Astrocyte (in vitro differentiated cells and primary cell): ENCODE results near the gene ASB15. TPM values are rescaled to one million over a fixed set of nuclear protein-coding genes. Genes with fewer than 3 reads are reported as not detected.

Source experiments
- DNase-seq: peaks from one replicate; pipeline ENCODE4 v3.0.0-alpha.2; 2010; ENCODE audit warnings: low read depth
- FAIRE-seq: peaks from 2 replicates; lab custom pipeline; 2011; peaks lifted over from hg19 to GRCh38; lab: Jason Lieb, UNC
- H2AFZ ChIP-seq: 2 replicates; pipeline ENCODE4 v1.6.0; 2012; ENCODE audit warnings: low read depth, low read length, inconsistent platforms
- H3K27ac ChIP-seq: 2 replicates; pipeline ENCODE4 v1.5.1; 2011; ENCODE audit warnings: low read depth, low read length, inconsistent platforms
- H3K27me3 ChIP-seq: 2 replicates; pipeline ENCODE4 v1.6.0; 2011; ENCODE audit warnings: low read length, inconsistent platforms; ENCODE audit not compliant: insufficient read depth
- H3K36me3 ChIP-seq: 2 replicates; pipeline ENCODE4 v1.5.1; 2011; ENCODE audit warnings: low read length, inconsistent platforms; ENCODE audit not compliant: insufficient read depth
- H3K4me1 ChIP-seq: 2 replicates; pipeline ENCODE4 v1.5.1; 2011; ENCODE audit warnings: low read length, inconsistent platforms; ENCODE audit not compliant: insufficient read depth
- H3K4me2 ChIP-seq: 2 replicates; pipeline ENCODE4 v1.6.0; 2012; ENCODE audit warnings: low read length, inconsistent platforms
- H3K4me3 ChIP-seq: 2 replicates; pipeline ENCODE4 v1.5.1; 2011; ENCODE audit warnings: low read depth, mild to moderate bottlenecking, low read length, inconsistent platforms; ENCODE audit not compliant: insufficient read depth
- H3K79me2 ChIP-seq: 2 replicates; pipeline ENCODE4 v1.6.0; 2012; ENCODE audit warnings: mild to moderate bottlenecking, low read length, inconsistent platforms; ENCODE audit not compliant: insufficient read depth
- H3K9ac ChIP-seq: 2 replicates; pipeline ENCODE4 v1.6.0; 2012; ENCODE audit warnings: mild to moderate bottlenecking, low read length, inconsistent platforms
- H3K9me3 ChIP-seq: 2 replicates; pipeline ENCODE4 v1.5.1; 2012; ENCODE audit warnings: low read depth, mild to moderate bottlenecking, low read length, inconsistent platforms; ENCODE audit not compliant: insufficient read depth
- H4K20me1 ChIP-seq: 2 replicates; pipeline ENCODE4 v1.6.0; 2012; ENCODE audit warnings: low read length, inconsistent platforms; ENCODE audit not compliant: insufficient read depth
- H3K27ac Mint-ChIP-seq: one replicate; pipeline ENCODE4 v1.8.0; 2021; ENCODE audit warnings: mild to moderate bottlenecking, mixed read lengths; ENCODE audit not compliant: unreplicated experiment
- H3K27me3 Mint-ChIP-seq: one replicate; pipeline ENCODE4 v1.8.0; 2021; ENCODE audit warnings: low read depth, mixed read lengths; ENCODE audit not compliant: unreplicated experiment
- H3K36me3 Mint-ChIP-seq: one replicate; pipeline ENCODE4 v1.8.0; 2021; ENCODE audit warnings: low read depth, mixed read lengths; ENCODE audit not compliant: unreplicated experiment
- H3K4me1 Mint-ChIP-seq: one replicate; pipeline ENCODE4 v1.8.0; 2021; ENCODE audit warnings: low read depth, mixed read lengths; ENCODE audit not compliant: unreplicated experiment
- H3K4me3 Mint-ChIP-seq: one replicate; pipeline ENCODE4 v1.8.0; 2021; ENCODE audit warnings: mild to moderate bottlenecking, moderate library complexity, mixed read lengths; ENCODE audit not compliant: unreplicated experiment
- H3K9me3 Mint-ChIP-seq: one replicate; pipeline ENCODE4 v1.8.0; 2021; ENCODE audit warnings: mild to moderate bottlenecking, mixed read lengths; ENCODE audit not compliant: unreplicated experiment
- EZH2 ChIP-seq: IDR thresholded peaks from 2 replicates; pipeline ENCODE4 v1.6.1; 2012; ENCODE audit warnings: mild to moderate bottlenecking, low read length, inconsistent platforms; ENCODE audit not compliant: insufficient read depth
- total RNA-seq: library from RNA; stranded (reverse); gene quantifications from 2 replicates; pipeline ENCODE4 v1.2.1, GENCODE V29; 2021
- TF ChIP-seq, protein P1 (sequence below): IDR thresholded peaks from 2 replicates; pipeline ENCODE4 v1.5.1; 2011; ENCODE audit warnings: low read depth, mild to moderate bottlenecking, inconsistent platforms, low read length, moderate library complexity; ENCODE audit not compliant: insufficient read depth

ASB15 gene
- total RNA-seq, 1 donor from 2014 or later, result not detected

DNA sequence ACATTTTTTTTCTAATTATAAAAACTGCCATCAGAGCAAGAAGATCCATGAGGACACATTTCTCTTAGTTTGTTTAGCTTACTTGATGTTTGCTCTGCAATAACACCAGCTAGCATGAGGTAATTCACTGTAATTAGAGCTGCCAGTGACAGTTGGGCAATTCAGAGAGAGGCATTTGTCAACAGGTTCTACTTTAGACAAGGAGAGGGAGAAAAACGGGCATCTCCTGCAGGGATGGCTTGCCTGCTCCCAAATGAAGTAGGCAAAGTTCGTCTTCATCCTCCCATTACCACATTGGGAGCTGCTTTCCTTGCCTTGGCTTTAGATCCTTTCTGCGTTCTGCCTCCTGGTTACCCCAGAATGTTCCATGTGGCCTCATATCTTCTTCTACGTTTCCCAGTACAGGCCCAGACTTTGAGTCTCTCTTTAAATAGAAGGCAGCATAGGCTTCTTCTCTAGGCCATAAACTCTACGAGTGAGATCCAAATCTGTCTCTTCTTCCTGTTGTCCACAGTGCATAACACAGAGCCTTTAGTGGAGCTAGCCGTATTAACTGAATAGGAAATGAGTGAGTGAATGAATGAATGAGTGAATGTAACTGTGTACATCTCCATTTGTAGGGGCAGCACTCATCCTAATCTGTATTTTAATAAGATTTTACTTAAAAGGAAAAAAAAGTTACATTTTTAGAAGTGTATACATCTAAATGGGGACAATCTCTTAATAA lies 21.2 kb downstream of the ASB15 start:
- Histone ChIP-seq H3K79me2 (no peaks in the 10 kb centered on the region), H3K9me3 (no peaks in the 10 kb centered on the region), H3K9ac (no peak overlapping the region), H2AFZ (no peak overlapping the region), H3K36me3 (no peaks in the 10 kb centered on the region), H3K4me2 (no peak overlapping the region), H3K4me3 (no peak overlapping the region), H3K4me1 (no peaks in the 10 kb centered on the region), H3K27me3 (no peaks in the 10 kb centered on the region), H4K20me1 (no peaks in the 10 kb centered on the region), H3K27ac (no peak overlapping the region)
- H3K4me1 Mint-ChIP-seq, result no peaks in the 10 kb centered on the region
- H3K4me3 Mint-ChIP-seq, result no peak overlapping the region
- H3K27me3 Mint-ChIP-seq, result no peaks in the 10 kb centered on the region
- TF ChIP-seq, protein P1, sequence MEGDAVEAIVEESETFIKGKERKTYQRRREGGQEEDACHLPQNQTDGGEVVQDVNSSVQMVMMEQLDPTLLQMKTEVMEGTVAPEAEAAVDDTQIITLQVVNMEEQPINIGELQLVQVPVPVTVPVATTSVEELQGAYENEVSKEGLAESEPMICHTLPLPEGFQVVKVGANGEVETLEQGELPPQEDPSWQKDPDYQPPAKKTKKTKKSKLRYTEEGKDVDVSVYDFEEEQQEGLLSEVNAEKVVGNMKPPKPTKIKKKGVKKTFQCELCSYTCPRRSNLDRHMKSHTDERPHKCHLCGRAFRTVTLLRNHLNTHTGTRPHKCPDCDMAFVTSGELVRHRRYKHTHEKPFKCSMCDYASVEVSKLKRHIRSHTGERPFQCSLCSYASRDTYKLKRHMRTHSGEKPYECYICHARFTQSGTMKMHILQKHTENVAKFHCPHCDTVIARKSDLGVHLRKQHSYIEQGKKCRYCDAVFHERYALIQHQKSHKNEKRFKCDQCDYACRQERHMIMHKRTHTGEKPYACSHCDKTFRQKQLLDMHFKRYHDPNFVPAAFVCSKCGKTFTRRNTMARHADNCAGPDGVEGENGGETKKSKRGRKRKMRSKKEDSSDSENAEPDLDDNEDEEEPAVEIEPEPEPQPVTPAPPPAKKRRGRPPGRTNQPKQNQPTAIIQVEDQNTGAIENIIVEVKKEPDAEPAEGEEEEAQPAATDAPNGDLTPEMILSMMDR, result no peak
- TF ChIP-seq EZH2, result no peak
- no peaks in the 10 kb centered on the region for H3K9me3 Mint-ChIP-seq
- DNase-seq (no peak), FAIRE-seq (no peak)
- H3K36me3 Mint-ChIP-seq, result no peaks in the 10 kb centered on the region
- no peak overlapping the region for H3K27ac Mint-ChIP-seq

DNA sequence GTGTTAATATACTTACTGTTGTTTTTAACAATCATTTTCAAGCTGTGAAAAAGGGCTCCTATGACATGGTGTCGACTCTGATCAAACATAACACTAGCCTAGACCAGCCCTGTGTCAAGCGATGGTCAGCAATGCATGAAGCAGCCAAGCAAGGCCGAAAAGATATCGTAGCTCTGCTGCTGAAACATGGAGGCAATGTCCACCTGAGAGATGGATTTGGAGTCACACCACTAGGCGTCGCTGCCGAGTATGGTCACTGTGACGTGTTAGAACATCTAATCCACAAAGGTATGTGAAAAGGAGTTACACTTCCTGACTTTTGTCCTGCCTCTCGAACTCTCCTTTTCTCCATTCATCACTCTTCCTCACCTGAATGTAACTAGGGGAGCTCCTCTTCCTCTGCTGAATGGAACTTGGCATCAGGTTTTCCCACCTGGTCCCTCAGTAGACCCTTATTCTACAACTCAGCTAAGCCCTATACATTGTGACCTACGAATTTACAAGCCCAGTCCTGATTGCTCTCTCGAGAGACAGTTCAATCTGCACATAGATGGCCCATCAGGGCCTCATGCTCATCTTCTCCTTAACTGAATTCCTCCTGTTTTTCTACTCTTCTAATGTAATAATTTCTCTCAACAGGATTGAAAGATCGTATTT lies 23.0 kb downstream of the ASB15 start:
- no peaks in the 10 kb centered on the region for H3K4me1 ChIP-seq
- no peaks in the 10 kb centered on the region for H4K20me1 ChIP-seq
- no peak overlapping the region for H3K9ac ChIP-seq
- no peaks in the 10 kb centered on the region for H3K9me3 Mint-ChIP-seq
- H3K36me3 ChIP-seq, result no peaks in the 10 kb centered on the region
- no peaks in the 10 kb centered on the region for H3K27me3 Mint-ChIP-seq
- DNase-seq, result no peak
- no peak overlapping the region for H3K4me3 ChIP-seq
- H3K36me3 Mint-ChIP-seq, result no peaks in the 10 kb centered on the region
- H3K9me3 ChIP-seq, result no peaks in the 10 kb centered on the region
- no peaks in the 10 kb centered on the region for H3K4me1 Mint-ChIP-seq
- H3K4me3 Mint-ChIP-seq, result no peak overlapping the region
- H3K27ac ChIP-seq, result no peak overlapping the region
- no peak overlapping the region for H3K27ac Mint-ChIP-seq
- H3K27me3 ChIP-seq, result no peaks in the 10 kb centered on the region
- H3K4me2 ChIP-seq, result no peak overlapping the region
- H2AFZ ChIP-seq, result no peak overlapping the region
- no peak for TF ChIP-seq EZH2
- TF ChIP-seq, protein P1, result peak; percentile 46
- no peak for FAIRE-seq
- no peaks in the 10 kb centered on the region for H3K79me2 ChIP-seq

DNA sequence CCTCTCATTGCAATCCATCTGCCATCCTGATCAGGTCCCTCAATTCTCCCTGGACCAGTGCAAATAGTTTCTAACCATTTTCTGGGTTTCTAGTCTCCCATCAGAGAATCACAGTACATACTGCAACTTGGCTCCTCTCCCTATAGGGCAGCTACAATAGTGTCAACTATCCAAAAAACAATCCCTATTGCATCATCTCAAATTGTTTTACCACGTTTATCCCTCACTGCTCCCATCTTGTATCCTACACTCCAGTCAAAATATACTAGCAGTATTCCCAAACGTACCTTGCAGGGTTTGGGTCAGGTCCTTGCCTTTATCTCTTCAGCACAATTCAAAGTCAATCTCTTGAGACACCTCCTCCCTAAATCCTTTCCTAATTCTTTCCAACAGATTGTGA lies 23.6 kb downstream of the ASB15 start:
- Mint-ChIP-seq H3K27me3 (no peaks in the 10 kb centered on the region), H3K4me1 (no peaks in the 10 kb centered on the region), H3K36me3 (no peaks in the 10 kb centered on the region), H3K4me3 (no peak overlapping the region), H3K27ac (no peak overlapping the region), H3K9me3 (no peaks in the 10 kb centered on the region)
- Histone ChIP-seq H3K4me1 (no peaks in the 10 kb centered on the region), H3K79me2 (no peaks in the 10 kb centered on the region), H3K27ac (no peak overlapping the region), H3K9me3 (no peaks in the 10 kb centered on the region), H3K27me3 (no peaks in the 10 kb centered on the region), H4K20me1 (no peaks in the 10 kb centered on the region), H3K4me3 (no peak overlapping the region), H3K9ac (no peak overlapping the region), H3K4me2 (no peak overlapping the region), H3K36me3 (no peaks in the 10 kb centered on the region), H2AFZ (no peak overlapping the region)
- TF ChIP-seq, protein P1, result no peak
- no peak for TF ChIP-seq EZH2
- DNase-seq (no peak), FAIRE-seq (no peak)
